CD4-positive, alpha-beta T cell (primary cell): ENCODE data around the gene MFN2. TPM values are rescaled to one million over a fixed set of nuclear protein-coding genes. Genes with fewer than 3 reads are reported as not detected.
A peak's percentile ranks its signal among the peaks of the same experiment; 100 is the strongest.

Experiments
- ATAC-seq: fragments of 200-7000 bp; cut with Tn5 transposase; one replicate; pipeline ENCODE4 v1.10.0; 2022; ENCODE audit warnings: mild to moderate bottlenecking; ENCODE audit not compliant: poor library complexity
- CTCF ChIA-PET: fragments of 350-600 bp; sonication (Branson Sonifier 250); formaldehyde crosslinking; loops from one replicate; lab custom pipeline; 2021; ENCODE audit warnings: antibody characterized with exemption, inconsistent platforms; lab: Charles Lee
- POLR2A ChIA-PET: fragments of 350-600 bp; sonication (Branson Sonifier 250); formaldehyde crosslinking; loops from one replicate; lab custom pipeline; 2021; ENCODE audit warnings: antibody characterized with exemption, inconsistent platforms; lab: Charles Lee
- DNase-seq, 14 experiments: peaks; one replicate each; pipeline ENCODE4 v3.0.0-alpha.2; 2013 to 2020; ENCODE audit warnings: mixed read lengths in 2 of 14
- H3K27ac ChIP-seq, 2 donors: one replicate each; pipeline versions ENCODE4 v1.5.1 to v1.7.0; 2013; ENCODE audit warnings: low read length in 2 of 2, low read depth in 1 of 2, mild to moderate bottlenecking in 1 of 2
- H3K27me3 ChIP-seq, 2 experiments: 1 replicate in 1 of 2; 2 replicates in 1 of 2; pipeline versions ENCODE4 v1.6.1 to v1.7.0; 2013; ENCODE audit warnings: low read length in 2 of 2, control low read depth in 1 of 2, mild to moderate bottlenecking in 1 of 2, moderate library complexity in 1 of 2; ENCODE audit not compliant: insufficient read depth in 2 of 2, control insufficient read depth in 1 of 2
- H3K36me3 ChIP-seq: one replicate; pipeline ENCODE4 v1.6.1; 2013; ENCODE audit warnings: low read length, control low read depth; ENCODE audit not compliant: insufficient read depth
- H3K4me1 ChIP-seq: one replicate; pipeline ENCODE4 v1.6.1; 2013; ENCODE audit warnings: low read length, control low read depth; ENCODE audit not compliant: insufficient read depth
- H3K4me3 ChIP-seq: one replicate; pipeline ENCODE4 v1.5.1; 2013; ENCODE audit warnings: mild to moderate bottlenecking, low read length, moderate library complexity
- H3K9me3 ChIP-seq, 2 experiments: 1 replicate in 1 of 2; 2 replicates in 1 of 2; pipeline versions ENCODE4 v1.6.1 to v1.7.0; 2013; ENCODE audit warnings: low read length in 2 of 2, mild to moderate bottlenecking in 2 of 2, control low read depth in 1 of 2, moderate library complexity in 1 of 2; ENCODE audit not compliant: control insufficient read depth in 1 of 2, insufficient read depth in 1 of 2
- H3K27ac Mint-ChIP-seq: one replicate; pipeline ENCODE4 v1.8.0; 2020; ENCODE audit warnings: mixed read lengths
- H3K27me3 Mint-ChIP-seq: one replicate; pipeline ENCODE4 v1.8.0; 2021; ENCODE audit warnings: mixed read lengths
- H3K36me3 Mint-ChIP-seq: one replicate; pipeline ENCODE4 v1.8.0; 2021; ENCODE audit warnings: low read depth, mixed read lengths
- H3K4me1 Mint-ChIP-seq: one replicate; pipeline ENCODE4 v1.8.0; 2021; ENCODE audit warnings: low read depth, mixed read lengths
- H3K4me3 Mint-ChIP-seq: one replicate; pipeline ENCODE4 v1.8.0; 2020; ENCODE audit warnings: mild to moderate bottlenecking, mixed read lengths
- H3K9me3 Mint-ChIP-seq: one replicate; pipeline ENCODE4 v1.8.0; 2020; ENCODE audit warnings: mixed read lengths
- intact Hi-C, 2 experiments: fragments of 100-400 bp; cut with DNase I in 1 of 2; cut with micrococcal nuclease in 1 of 2; formaldehyde crosslinking; loops; one replicate each; pipeline versions ENCODE4 v1.15.1 to v1.9.0; 2023 to 2025; cut with DNase I, micrococcal nuclease
- total RNA-seq, 174 experiments: library from RNA in 2 of 174; stranded (reverse) in 2 of 174; gene quantifications; one replicate each; pipeline ENCODE4 v1.2.3 and lab custom pipeline; 2021 to 2026
- TF ChIP-seq, protein P1 (sequence below): fragments of 200-600 bp; IDR thresholded peaks from one replicate; pipeline ENCODE4 v1.8.0; 2022; ENCODE audit warnings: antibody characterized with exemption, mild to moderate bottlenecking

Gene MFN2
- total RNA-seq, 2 experiments from 2014 or later, result 33.0 to 38.1 TPM

DNA sequence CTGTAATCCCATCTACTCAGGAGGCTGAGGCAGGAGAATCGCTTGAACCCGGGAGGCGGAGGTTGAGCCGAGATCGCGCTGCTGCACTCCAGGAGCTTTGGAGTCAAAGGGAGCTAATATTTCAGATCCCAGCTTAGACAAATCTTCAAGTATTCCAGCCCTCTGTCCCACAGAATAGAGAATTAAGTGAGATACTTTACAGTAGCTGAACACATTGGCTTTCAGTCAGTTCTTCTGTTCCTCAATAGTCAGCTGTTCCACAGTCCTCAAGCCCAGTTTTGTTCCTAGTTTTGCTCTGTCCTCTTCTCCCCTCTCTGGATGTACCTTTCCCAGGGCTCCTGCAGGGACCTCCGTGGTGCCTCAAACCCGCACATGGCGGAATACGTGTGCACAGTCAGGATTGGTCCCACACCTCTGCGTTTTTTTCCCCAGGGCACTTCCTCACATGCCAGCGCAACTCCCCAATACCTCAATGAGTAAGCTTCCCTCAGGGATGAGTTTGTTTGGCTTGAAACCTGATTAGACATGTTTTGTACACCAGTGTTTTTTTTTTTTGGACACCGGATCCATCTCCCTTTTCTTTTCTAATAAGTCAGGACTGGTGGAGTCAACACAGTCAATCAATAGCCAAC, 1.2 kb downstream of the MFN2 start:
- DNase-seq (no peak), ATAC-seq (no peak)
- peak overlapping the region; percentile 93 for H3K27ac Mint-ChIP-seq
- H3K4me3 Mint-ChIP-seq, result peak overlapping the region; percentile 96
- peaks cover 43% of the 10 kb centered on the region for H3K36me3 Mint-ChIP-seq
- Histone ChIP-seq H3K36me3 (peaks cover 25% of the 10 kb centered on the region), H3K4me1 (peaks cover 25% of the 10 kb centered on the region), H3K27ac (no peak overlapping the region), H3K27me3 (no peaks in the 10 kb centered on the region), H3K9me3 (no peaks in the 10 kb centered on the region), H3K4me3 (no peak overlapping the region)
- H3K9me3 Mint-ChIP-seq, result no peaks in the 10 kb centered on the region
- intact Hi-C loops, result loop anchor here (2.0 to 5.0 kb wide), 7 partner anchors 47 to 246 kb away; partner anchors contain the start of genes CLCN6 (in 1 of the 2), KIAA2013 (in 1 of the 2) and PLOD1 (in 1 of the 2)
- H3K27me3 Mint-ChIP-seq, result no peaks in the 10 kb centered on the region
- ChIA-PET CTCF (interaction anchor here (0.6 to 1.5 kb wide), 2 partner anchors 63 to 74 kb away, joined by 3 to 5 read pairs; no protein-coding TSS in a partner anchor), POLR2A (interaction anchor here (1.7 to 5.6 kb wide), 2 partner anchors 72 to 107 kb away, joined by 5 to 133 read pairs; no protein-coding TSS in a partner anchor)
- peaks cover 52% of the 10 kb centered on the region for H3K4me1 Mint-ChIP-seq
- TF ChIP-seq, protein P1, sequence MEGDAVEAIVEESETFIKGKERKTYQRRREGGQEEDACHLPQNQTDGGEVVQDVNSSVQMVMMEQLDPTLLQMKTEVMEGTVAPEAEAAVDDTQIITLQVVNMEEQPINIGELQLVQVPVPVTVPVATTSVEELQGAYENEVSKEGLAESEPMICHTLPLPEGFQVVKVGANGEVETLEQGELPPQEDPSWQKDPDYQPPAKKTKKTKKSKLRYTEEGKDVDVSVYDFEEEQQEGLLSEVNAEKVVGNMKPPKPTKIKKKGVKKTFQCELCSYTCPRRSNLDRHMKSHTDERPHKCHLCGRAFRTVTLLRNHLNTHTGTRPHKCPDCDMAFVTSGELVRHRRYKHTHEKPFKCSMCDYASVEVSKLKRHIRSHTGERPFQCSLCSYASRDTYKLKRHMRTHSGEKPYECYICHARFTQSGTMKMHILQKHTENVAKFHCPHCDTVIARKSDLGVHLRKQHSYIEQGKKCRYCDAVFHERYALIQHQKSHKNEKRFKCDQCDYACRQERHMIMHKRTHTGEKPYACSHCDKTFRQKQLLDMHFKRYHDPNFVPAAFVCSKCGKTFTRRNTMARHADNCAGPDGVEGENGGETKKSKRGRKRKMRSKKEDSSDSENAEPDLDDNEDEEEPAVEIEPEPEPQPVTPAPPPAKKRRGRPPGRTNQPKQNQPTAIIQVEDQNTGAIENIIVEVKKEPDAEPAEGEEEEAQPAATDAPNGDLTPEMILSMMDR, result no peak

DNA sequence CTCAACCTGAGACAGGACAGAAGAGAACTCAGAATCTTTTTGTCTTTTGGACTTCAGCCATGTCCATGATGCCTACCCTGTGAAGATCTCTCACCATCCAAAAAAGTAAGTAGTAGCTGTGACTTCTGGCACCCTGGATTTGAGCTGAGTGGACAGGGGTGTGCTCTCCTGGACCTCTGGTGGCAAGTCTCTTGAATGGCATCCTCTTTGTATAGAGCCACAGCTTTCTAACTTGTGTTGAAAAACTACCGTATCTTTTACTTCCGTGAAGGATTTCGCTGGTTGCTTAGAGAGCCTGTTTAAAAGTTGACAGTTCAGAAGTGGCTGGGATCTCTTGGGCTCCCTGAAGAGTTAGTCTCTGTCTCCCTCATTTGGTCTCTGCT, 1.8 kb downstream of the MFN2 start:
- peaks cover 25% of the 10 kb centered on the region for H3K4me1 ChIP-seq

DNA sequence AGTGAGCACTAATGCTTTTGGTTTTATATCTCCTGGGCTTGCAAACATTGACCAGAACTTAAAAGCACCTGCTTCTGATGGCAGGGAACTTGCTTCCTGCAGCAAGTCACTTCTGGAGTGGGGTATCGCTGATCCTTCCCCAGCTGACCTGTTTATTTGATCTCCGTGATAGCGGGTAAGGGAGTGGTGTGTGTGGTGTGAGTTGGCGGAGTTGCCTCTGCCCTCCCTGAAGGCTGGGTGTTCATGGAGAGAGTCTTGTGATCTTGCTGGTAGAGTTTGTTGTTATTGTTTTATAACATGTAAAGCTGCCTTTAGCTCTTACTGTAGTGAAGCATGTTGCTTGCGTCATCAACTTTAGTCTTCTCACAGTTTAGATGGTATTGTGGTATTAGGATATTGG, 3.9 kb downstream of the MFN2 start:
- peaks cover 34% of the 10 kb centered on the region for H3K36me3 ChIP-seq
- peak overlapping the region; percentile 18 for H3K27ac Mint-ChIP-seq
- intact Hi-C loops, result loop anchor here in 1 of 2 experiments (5.0 kb wide), 3 partner anchors 72 to 243 kb away; no protein-coding TSS in a partner anchor
- TF ChIP-seq, protein P1, result no peak
- peak overlapping the region; percentile 9 for H3K4me3 Mint-ChIP-seq
- no peaks in the 10 kb centered on the region for H3K9me3 ChIP-seq
- peaks cover 48% of the 10 kb centered on the region for H3K36me3 Mint-ChIP-seq
- no peaks in the 10 kb centered on the region for H3K27me3 Mint-ChIP-seq
- ATAC-seq (no peak), DNase-seq (no peak)
- H3K27ac ChIP-seq, result no peak overlapping the region
- no peaks in the 10 kb centered on the region for H3K9me3 Mint-ChIP-seq
- ChIA-PET CTCF (no interaction called here), POLR2A (interaction anchor here (1.8 kb wide), 1 partner anchor 76 kb away, joined by 7 read pairs; no protein-coding TSS in a partner anchor)
- H3K4me1 ChIP-seq, result peaks cover 24% of the 10 kb centered on the region
- H3K4me1 Mint-ChIP-seq, result peaks cover 52% of the 10 kb centered on the region
- no peaks in the 10 kb centered on the region for H3K27me3 ChIP-seq
- H3K4me3 ChIP-seq, result no peak overlapping the region

More for the DNA sequence above, 1.8 kb downstream of the MFN2 start:
- no peak for ATAC-seq
- H3K27me3 ChIP-seq, result no peaks in the 10 kb centered on the region
- Mint-ChIP-seq H3K27ac (peak overlapping the region; percentile 93), H3K9me3 (no peaks in the 10 kb centered on the region), H3K36me3 (peaks cover 43% of the 10 kb centered on the region), H3K4me3 (peak overlapping the region; percentile 96), H3K27me3 (no peaks in the 10 kb centered on the region), H3K4me1 (peaks cover 52% of the 10 kb centered on the region)
- H3K9me3 ChIP-seq, result no peaks in the 10 kb centered on the region
- intact Hi-C loops, result loop anchor here in 1 of 2 experiments (5.0 kb wide), 3 partner anchors 70 to 245 kb away; no protein-coding TSS in a partner anchor
- TF ChIP-seq, protein P1, result no peak
- DNase-seq, result peak in 3 of 14 experiments; percentile 16 to 58 (median 49)
- H3K27ac ChIP-seq, result no peak overlapping the region
- H3K36me3 ChIP-seq, result peaks cover 25% of the 10 kb centered on the region
- no peak overlapping the region for H3K4me3 ChIP-seq
- ChIA-PET POLR2A (interaction anchor here (5.6 kb wide), 1 partner anchor 72 kb away, joined by 133 read pairs; no protein-coding TSS in a partner anchor), CTCF (interaction anchor here (0.6 kb wide), 1 partner anchor 63 kb away, joined by 3 read pairs; no protein-coding TSS in a partner anchor)
